ENCODE measurements around the gene ALDH9A1. TPM values are rescaled to one million over a fixed set of nuclear protein-coding genes. Genes with fewer than 3 reads are reported as not detected.
"Not testable (repeated sequence)": the region's sequence is repeated elsewhere in the genome, so short reads cannot be mapped to it uniquely, and the experiment has no call there.

The ALDH9A1 gene
- total and polyA plus RNA-seq, 7 donors: 39.5 to 98.5 (median 59.4) TPM

DNA sequence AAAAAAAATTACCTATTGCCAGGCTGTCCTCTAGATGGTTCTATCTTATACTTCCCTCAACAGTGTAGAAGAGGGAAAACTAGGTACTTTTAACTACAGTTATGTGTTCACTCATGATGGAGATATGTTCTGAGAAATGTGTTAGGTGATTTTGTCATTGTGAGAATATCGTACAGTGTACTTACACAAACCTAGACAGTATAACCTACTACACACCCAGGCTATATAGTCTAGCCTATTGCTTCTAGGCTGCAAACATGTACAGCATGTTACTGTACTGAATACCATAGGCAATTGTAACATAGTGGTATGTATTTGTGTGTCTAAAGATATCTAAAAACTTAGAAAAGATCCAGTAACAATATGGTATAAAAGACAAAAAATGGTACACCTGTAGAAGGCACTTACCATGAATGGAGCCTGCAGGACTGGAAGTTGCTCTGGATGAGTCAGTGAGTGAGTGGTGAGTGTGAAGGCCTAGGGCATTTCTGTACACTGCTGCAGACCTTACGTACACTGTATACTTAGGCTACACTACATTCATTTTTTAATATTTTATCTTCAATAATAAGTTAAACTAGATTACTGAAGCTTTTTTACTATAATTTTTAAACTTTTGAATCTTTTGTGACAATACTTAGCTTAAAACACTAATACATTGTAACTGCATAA, 54.2 kb downstream of the ALDH9A1 start:
- WGBS, 2 donors: 53 to 62% methylated on average over 2 of the region's 2 CpGs
- Histone ChIP-seq H3K9me3 (no peaks in the 10 kb centered on the region), H3K27me3 (no peaks in the 10 kb centered on the region), H3K4me3 (no peak overlapping the region), H3K27ac (no peak overlapping the region), H3K36me3 (no peaks in the 10 kb centered on the region), H3K4me1 (peaks cover 0 to 51% (median 43%) of the 10 kb centered on the region in 4 donors)
- TF ChIP-seq POLR2A (IDR thresholded peaks at IDR 0.05): no peak
- TF ChIP-seq EP300 (IDR thresholded peaks at IDR 0.05): no peak
- TF ChIP-seq, protein P1, sequence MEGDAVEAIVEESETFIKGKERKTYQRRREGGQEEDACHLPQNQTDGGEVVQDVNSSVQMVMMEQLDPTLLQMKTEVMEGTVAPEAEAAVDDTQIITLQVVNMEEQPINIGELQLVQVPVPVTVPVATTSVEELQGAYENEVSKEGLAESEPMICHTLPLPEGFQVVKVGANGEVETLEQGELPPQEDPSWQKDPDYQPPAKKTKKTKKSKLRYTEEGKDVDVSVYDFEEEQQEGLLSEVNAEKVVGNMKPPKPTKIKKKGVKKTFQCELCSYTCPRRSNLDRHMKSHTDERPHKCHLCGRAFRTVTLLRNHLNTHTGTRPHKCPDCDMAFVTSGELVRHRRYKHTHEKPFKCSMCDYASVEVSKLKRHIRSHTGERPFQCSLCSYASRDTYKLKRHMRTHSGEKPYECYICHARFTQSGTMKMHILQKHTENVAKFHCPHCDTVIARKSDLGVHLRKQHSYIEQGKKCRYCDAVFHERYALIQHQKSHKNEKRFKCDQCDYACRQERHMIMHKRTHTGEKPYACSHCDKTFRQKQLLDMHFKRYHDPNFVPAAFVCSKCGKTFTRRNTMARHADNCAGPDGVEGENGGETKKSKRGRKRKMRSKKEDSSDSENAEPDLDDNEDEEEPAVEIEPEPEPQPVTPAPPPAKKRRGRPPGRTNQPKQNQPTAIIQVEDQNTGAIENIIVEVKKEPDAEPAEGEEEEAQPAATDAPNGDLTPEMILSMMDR (IDR thresholded peaks at IDR 0.05): no peak
- TF ChIP-seq POLR2AphosphoS5 (IDR thresholded peaks at IDR 0.05): no peak
- no peak for DNase-seq
- intact Hi-C loops (cut with DNase I): no loop called here

DNA sequence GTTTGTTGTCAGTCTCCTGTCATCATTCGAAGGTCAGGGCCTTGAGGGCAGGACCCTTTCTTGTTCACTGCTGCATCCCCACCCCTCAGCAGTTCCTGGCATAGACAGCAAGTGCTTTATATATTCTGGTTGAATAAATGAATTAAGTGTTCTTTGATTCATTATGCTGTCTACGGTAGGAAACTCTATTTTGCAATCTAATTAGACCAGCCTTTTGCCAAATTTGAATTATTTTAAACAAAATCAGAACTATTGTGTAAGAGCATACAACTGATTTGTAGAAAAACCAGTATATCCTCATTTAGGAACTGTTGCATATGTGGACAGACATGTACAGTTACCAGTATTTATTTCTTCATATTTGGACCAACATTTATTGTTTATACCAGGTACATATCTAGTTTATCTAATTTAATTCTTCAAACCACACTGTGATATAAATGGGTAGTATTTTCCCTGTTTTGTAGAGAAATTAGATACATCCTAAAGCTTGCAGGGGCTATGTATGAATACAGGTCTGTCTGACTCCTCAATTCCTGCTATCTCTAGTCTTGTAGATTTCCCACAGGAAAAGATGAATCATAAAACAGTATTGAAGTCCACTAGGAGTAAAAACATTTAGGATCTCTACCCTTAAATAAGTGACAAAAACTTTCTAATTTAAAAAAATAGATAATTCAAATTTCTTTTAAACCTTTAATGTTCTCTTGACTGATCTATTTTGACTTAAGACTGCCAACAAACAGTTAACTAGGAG, 57.0 kb downstream of the ALDH9A1 start:
- no peak for DNase-seq
- H3K27ac ChIP-seq: no peak overlapping the region
- H3K4me3 ChIP-seq: no peak overlapping the region
- intact Hi-C loops (cut with DNase I): no loop called here
- no peak for TF ChIP-seq EP300 (IDR thresholded peaks at IDR 0.05)
- TF ChIP-seq POLR2A (IDR thresholded peaks at IDR 0.05): no peak
- no peak for TF ChIP-seq POLR2AphosphoS5 (IDR thresholded peaks at IDR 0.05)
- TF ChIP-seq, protein P1 (IDR thresholded peaks at IDR 0.05): no peak
- no peaks in the 10 kb centered on the region for H3K36me3 ChIP-seq
- peaks cover 0 to 37% (median 31%) of the 10 kb centered on the region in 4 donors for H3K4me1 ChIP-seq
- H3K9me3 ChIP-seq: no peaks in the 10 kb centered on the region
- WGBS, 2 donors: 59 to 65% methylated on average over 2 of the region's 2 CpGs
- no peaks in the 10 kb centered on the region for H3K27me3 ChIP-seq

DNA sequence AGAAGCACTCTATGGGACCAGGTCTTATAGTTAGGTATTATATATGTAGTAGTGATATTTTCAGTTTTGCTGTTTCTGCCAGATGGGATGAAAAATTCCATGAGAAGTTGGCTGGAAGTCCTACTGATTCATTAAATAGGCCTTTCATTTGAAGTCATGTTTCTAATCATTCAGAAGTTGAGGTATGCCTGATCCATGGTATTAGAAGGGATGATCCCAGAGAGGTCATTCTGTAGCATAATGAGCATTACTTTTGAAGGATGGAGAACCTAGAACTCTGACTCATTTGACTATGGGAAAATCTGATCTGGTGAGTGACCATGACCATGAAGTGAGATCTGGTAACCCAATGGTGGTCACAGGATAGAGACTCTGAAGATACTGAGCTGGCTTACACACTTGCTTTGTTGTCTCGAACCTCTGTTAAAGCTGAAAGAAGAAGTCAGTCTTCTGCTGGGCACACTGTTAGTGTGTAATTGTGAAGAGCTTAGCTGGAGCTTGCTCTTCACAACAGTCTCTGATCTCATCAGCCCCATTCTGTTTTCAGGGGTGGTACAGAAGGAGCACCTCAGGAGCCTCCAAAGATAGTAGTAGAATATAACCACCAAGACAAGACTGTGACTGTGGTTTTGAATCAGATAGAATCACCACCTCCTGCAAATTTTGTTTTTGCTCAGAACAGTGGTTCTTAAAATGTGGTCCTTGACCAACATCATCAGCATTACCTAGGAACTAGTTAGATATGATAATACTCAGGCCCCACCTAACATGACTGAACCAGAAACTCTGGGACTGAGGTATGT, 58.3 kb downstream of the ALDH9A1 start:
- 95 to 100% methylated on average over 1 of the region's 1 CpG for WGBS, 2 donors
- no peak overlapping the region for H3K27ac ChIP-seq
- peaks cover 0 to 6% (median 0%) of the 10 kb centered on the region in 4 donors for H3K36me3 ChIP-seq
- intact Hi-C loops (cut with DNase I): no loop called here
- H3K4me3 ChIP-seq: no peak overlapping the region
- H3K4me1 ChIP-seq: peaks cover 0 to 46% (median 34%) of the 10 kb centered on the region in 4 donors
- no peaks in the 10 kb centered on the region for H3K9me3 ChIP-seq
- no peak for DNase-seq
- TF ChIP-seq, protein P1 (IDR thresholded peaks at IDR 0.05): no peak
- no peak for TF ChIP-seq POLR2AphosphoS5 (IDR thresholded peaks at IDR 0.05)
- no peak for TF ChIP-seq POLR2A (IDR thresholded peaks at IDR 0.05)
- no peak for TF ChIP-seq EP300 (IDR thresholded peaks at IDR 0.05)
- no peaks in the 10 kb centered on the region for H3K27me3 ChIP-seq

DNA sequence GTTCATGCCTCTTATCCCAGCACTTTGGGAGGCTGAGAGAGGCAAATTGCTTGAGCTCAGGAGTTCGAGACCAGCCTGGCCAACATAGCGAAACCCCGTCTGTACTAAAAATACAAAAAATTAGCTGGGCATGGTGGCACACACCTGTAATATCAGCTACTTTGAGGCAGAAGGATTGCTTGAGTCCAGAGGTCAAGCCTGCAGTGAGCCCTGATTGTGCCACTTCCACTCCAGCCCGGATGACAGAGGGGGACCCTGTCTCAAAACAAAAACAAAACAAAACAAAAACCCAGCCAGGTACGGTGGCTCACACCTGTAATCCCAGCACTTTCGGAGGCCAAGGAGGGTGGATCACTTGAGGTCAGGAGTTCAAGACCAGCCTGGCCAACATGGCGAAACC, 60.2 kb downstream of the ALDH9A1 start:
- H3K27me3 ChIP-seq; intact Hi-C loops (cut with DNase I); H3K9me3 ChIP-seq; H3K36me3 ChIP-seq; H3K4me3 ChIP-seq; DNase-seq: not testable (repeated sequence)
- H3K4me1 ChIP-seq: peaks cover 0 to 61% (median 51%) of the 10 kb centered on the region in 4 donors
- WGBS, 2 donors: 51 to 82% methylated on average over 7 of the region's 7 CpGs
- H3K27ac ChIP-seq: peak overlapping the region in 2 of 4 donors; percentile 6 to 63

DNA sequence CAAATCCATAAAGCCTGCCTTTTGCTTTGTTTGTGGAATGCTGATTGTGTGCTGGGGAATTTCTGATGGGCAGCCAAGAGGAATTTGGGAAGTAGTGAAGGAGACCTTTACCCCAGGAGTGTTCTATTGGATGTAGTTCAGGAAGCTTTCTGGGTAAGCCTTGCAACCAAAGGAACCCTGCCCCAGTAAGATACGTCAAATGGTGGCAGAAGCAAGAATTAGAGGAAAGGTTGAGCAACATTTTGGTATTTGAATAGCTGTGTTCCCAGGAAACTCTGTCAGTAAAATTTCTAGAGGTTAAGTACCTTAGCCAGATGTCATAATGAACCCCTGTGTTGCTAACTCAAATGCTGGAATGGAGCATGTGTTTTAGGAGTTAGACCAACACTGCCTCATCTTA, 60.9 kb downstream of the ALDH9A1 start:
- no peak for TF ChIP-seq EP300 (IDR thresholded peaks at IDR 0.05)
- TF ChIP-seq, protein P1 (IDR thresholded peaks at IDR 0.05): no peak
- TF ChIP-seq POLR2AphosphoS5 (IDR thresholded peaks at IDR 0.05): no peak
- TF ChIP-seq POLR2A (IDR thresholded peaks at IDR 0.05): no peak
- Histone ChIP-seq H3K4me3 (no peak overlapping the region), H3K27me3 (no peaks in the 10 kb centered on the region), H3K27ac (peak overlapping the region in 2 of 4 donors; percentile 6 to 63), H3K4me1 (peaks cover 0 to 69% (median 58%) of the 10 kb centered on the region in 4 donors), H3K9me3 (no peaks in the 10 kb centered on the region), H3K36me3 (peaks cover 0 to 6% (median 0%) of the 10 kb centered on the region in 4 donors)
- no peak for DNase-seq
- intact Hi-C loops (cut with DNase I): no loop called here
- WGBS, 2 donors: 20 to 59% methylated on average over 1 of the region's 1 CpG
